HEK293 (cell line): ENCODE measurements around the gene HSD11B1.

Experiments used
- CTCF ChIA-PET: fragments of 350-600 bp; formaldehyde crosslinking; extraction: SDS; loops from one replicate; lab custom pipeline; 2021; ENCODE audit warnings: antibody characterized with exemption; lab: Yijun Ruan, JAX
- POLR2A ChIA-PET: fragments of 300-600 bp; formaldehyde crosslinking; extraction: SDS; loops from one replicate; lab custom pipeline; 2020; ENCODE audit warnings: antibody characterized with exemption, inconsistent platforms; lab: Yijun Ruan, JAX
- H3K27ac ChIP-seq: fragments of 200-500 bp; sonication (Bioruptor generic); 2 replicates; pipeline ENCODE4 v1.5.1; 2014; ENCODE audit warnings: low read depth, low read length, control low read depth, inconsistent platforms; ENCODE audit errors: extremely low read depth
- H3K36me3 ChIP-seq, 2 experiments: fragments of 200-500 bp in 1 of 2; sonication (Bioruptor generic) in 1 of 2; 1 replicate in 1 of 2; 2 replicates in 1 of 2; pipeline ENCODE4 v1.5.1; 2014 to 2017; ENCODE audit warnings: inconsistent platforms in 2 of 2, low read length in 2 of 2; ENCODE audit not compliant: control insufficient read depth in 2 of 2, insufficient read depth in 1 of 2
- H3K4me1 ChIP-seq: fragments of 200-500 bp; sonication (Bioruptor generic); 2 replicates; pipeline ENCODE4 v1.5.1; 2014; ENCODE audit warnings: mild to moderate bottlenecking, low read length, inconsistent platforms; ENCODE audit not compliant: control insufficient read depth, insufficient read depth
- H3K4me3 ChIP-seq: 2 replicates; pipeline ENCODE4 v1.5.1; 2011; ENCODE audit warnings: low read depth, mild to moderate bottlenecking, control low read depth, low read length, moderate library complexity
- H3K9me3 ChIP-seq: fragments of 200-500 bp; sonication (Bioruptor generic); 2 replicates; pipeline ENCODE4 v1.5.1; 2014; ENCODE audit warnings: low read depth, low read length, inconsistent platforms; ENCODE audit not compliant: control insufficient read depth, insufficient read depth
- HOXD13 ChIP-seq: sonication (generic); formaldehyde crosslinking; IDR thresholded peaks from 2 replicates; pipeline ENCODE4 v1.8.0; 2022; ENCODE audit warnings: missing genetic modification reagents, borderline replicate concordance
- OVOL3 ChIP-seq: fragments of 450-650 bp; formaldehyde crosslinking; IDR thresholded peaks from 2 replicates; pipeline ENCODE4 v1.5.1; 2016; ENCODE audit warnings: missing biosample characterization, missing genetic modification characterization
- WT1 ChIP-seq: fragments of 450-650 bp; formaldehyde crosslinking; IDR thresholded peaks from 2 replicates; pipeline ENCODE4 v1.5.1; 2016; ENCODE audit warnings: missing biosample characterization, missing genetic modification characterization
- ZNF132 ChIP-seq: fragments of 450-650 bp; formaldehyde crosslinking; IDR thresholded peaks from 2 replicates; pipeline ENCODE4 v1.5.1; 2017; ENCODE audit warnings: missing biosample characterization, missing genetic modification characterization, borderline replicate concordance
- ZNF174 ChIP-seq: fragments of 450-650 bp; formaldehyde crosslinking; IDR thresholded peaks from 2 replicates; pipeline ENCODE4 v1.5.0; 2017; ENCODE audit warnings: missing biosample characterization, mild to moderate bottlenecking, missing genetic modification characterization
- ZNF202 ChIP-seq: fragments of 450-650 bp; formaldehyde crosslinking; IDR thresholded peaks from 2 replicates; pipeline ENCODE4 v1.5.1; 2016; ENCODE audit warnings: missing biosample characterization, missing genetic modification characterization, borderline replicate concordance
- ZNF211 ChIP-seq: fragments of 450-650 bp; formaldehyde crosslinking; IDR thresholded peaks from 2 replicates; pipeline ENCODE4 v1.5.1; 2016; ENCODE audit warnings: low read depth, missing biosample characterization, missing genetic modification characterization
- ZNF266 ChIP-seq: fragments of 450-650 bp; formaldehyde crosslinking; IDR thresholded peaks from 2 replicates; pipeline ENCODE4 v1.5.1; 2016; ENCODE audit warnings: missing biosample characterization, missing genetic modification characterization, low read depth
- ZNF426 ChIP-seq: fragments of 450-650 bp; formaldehyde crosslinking; IDR thresholded peaks from 2 replicates; pipeline ENCODE4 v1.5.1; 2017; ENCODE audit warnings: missing biosample characterization, missing genetic modification characterization, mild to moderate bottlenecking, inconsistent platforms, moderate library complexity
- ZNF449 ChIP-seq: fragments of 450-650 bp; formaldehyde crosslinking; IDR thresholded peaks from 2 replicates; pipeline ENCODE4 v1.5.1; 2017; ENCODE audit warnings: missing biosample characterization, mild to moderate bottlenecking, missing genetic modification characterization, moderate library complexity
- ZNF585B ChIP-seq: fragments of 450-650 bp; formaldehyde crosslinking; IDR thresholded peaks from 2 replicates; pipeline ENCODE4 v1.5.1; 2016; ENCODE audit warnings: missing biosample characterization, missing genetic modification characterization
- ZNF658 ChIP-seq: fragments of 450-650 bp; formaldehyde crosslinking; IDR thresholded peaks from 2 replicates; pipeline ENCODE4; 2016; ENCODE audit warnings: missing biosample characterization, missing genetic modification characterization
- ZNF677 ChIP-seq: fragments of 450-650 bp; IDR thresholded peaks from 2 replicates; pipeline ENCODE4 v1.5.0; 2018; ENCODE audit warnings: missing biosample characterization, mild to moderate bottlenecking, missing genetic modification characterization, moderate library complexity
- ZNF785 ChIP-seq: fragments of 450-650 bp; formaldehyde crosslinking; IDR thresholded peaks from 2 replicates; pipeline ENCODE4 v1.5.1; 2016; ENCODE audit warnings: missing biosample characterization, missing genetic modification characterization
- ZSCAN4 ChIP-seq: fragments of 450-650 bp; formaldehyde crosslinking; IDR thresholded peaks from 2 replicates; pipeline ENCODE4 v1.5.1; 2017; ENCODE audit warnings: missing biosample characterization, missing genetic modification characterization
- TF ChIP-seq, protein P1 (sequence below): fragments of 450-650 bp; IDR thresholded peaks from 2 replicates; pipeline ENCODE4 v1.5.1; 2018; ENCODE audit warnings: missing biosample characterization, mild to moderate bottlenecking, missing genetic modification characterization
- TF ChIP-seq, protein P2 (sequence below): fragments of 450-650 bp; formaldehyde crosslinking; IDR thresholded peaks from 2 replicates; pipeline ENCODE4 v1.5.1; 2016; ENCODE audit warnings: missing biosample characterization, missing genetic modification characterization, low read depth

Gene HSD11B1

DNA sequence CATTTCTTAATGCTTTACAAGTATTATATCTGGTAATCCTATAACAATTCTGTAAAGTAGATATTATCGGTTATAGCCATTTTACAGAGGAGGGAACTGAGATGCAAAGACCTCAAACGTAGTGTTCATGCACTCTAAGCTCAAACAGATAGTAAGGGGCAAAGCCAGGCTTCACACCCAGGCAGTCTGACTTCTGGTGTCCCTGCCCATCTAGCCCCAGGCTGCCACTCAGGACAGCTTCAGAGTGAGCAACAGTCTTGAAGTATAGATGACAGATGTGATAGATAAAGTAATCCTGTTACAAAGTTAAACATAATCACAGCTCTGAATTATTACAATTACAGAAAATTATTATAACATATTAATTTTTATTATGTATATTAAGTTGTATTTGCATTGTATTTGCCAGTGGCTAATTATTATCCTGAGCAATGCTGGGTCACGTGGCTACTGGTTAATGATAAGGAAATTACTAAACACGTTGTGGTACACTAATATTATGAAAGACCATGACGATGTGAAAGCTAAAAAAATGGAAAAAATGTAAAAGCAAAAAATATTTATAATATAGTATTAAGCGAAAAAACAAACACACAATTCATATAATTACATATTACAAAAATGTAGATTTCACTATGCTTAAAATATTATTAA, 45.2 kb downstream of the HSD11B1 start (continued):
- no peak for TF ChIP-seq ZNF585B (tag by site-specific recombination)
- TF ChIP-seq, all 188 proteins: peak for 0

GRCh38 chr1:209751627-209752231, 47.1 kb downstream of the HSD11B1 start:
- Histone ChIP-seq H3K27ac (no peak overlapping the region), H3K36me3 (no peaks in the 10 kb centered on the region), H3K4me3 (no peak overlapping the region), H3K4me1 (no peaks in the 10 kb centered on the region), H3K9me3 (no peaks in the 10 kb centered on the region)
- POLR2A ChIA-PET, result no interaction called here
- CTCF ChIA-PET, result no interaction called here
- no peak for TF ChIP-seq ZNF658 (tag by site-specific recombination)
- TF ChIP-seq ZNF211 (tag by site-specific recombination), result no peak
- TF ChIP-seq ZNF266 (tag by site-specific recombination), result no peak

- CTCF ChIA-PET, result interaction anchor here (0.8 kb wide), 1 partner anchor 183 kb away, joined by 3 read pairs; no protein-coding TSS in a partner anchor
- H3K4me1 ChIP-seq, result no peaks in the 10 kb centered on the region
Measured at GRCh38 chr1:209752890-209753289, 48.2 kb downstream of the HSD11B1 start.

DNA sequence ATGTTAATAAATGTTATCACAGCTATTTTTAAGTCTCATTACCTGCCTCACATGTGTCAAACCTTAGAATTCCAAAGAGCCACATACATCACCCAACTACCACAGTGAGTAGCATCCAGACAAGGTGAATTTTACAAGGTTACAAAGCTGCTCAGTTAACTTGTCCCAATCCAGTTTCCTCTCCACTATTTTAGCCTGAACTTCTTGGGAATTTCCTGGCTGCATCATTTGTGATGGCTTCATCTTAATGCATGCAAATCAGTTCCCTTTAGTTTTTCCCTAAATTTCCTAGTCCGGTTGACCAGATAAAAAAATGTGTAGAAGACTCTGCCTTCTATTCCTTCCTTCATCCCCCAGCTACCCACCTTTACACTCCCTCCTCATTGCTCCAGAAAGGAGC, 50.6 kb downstream of the HSD11B1 start:
- Histone ChIP-seq H3K4me3 (no peak overlapping the region), H3K27ac (no peak overlapping the region), H3K9me3 (no peaks in the 10 kb centered on the region), H3K36me3 (no peaks in the 10 kb centered on the region), H3K4me1 (no peaks in the 10 kb centered on the region)
- no peak for TF ChIP-seq ZNF426 (tag by site-specific recombination)
- TF ChIP-seq ZNF677 (tag by site-specific recombination), result no peak
- TF ChIP-seq ZNF449, result no peak
- TF ChIP-seq ZSCAN4 (tag by site-specific recombination), result no peak
- no peak for TF ChIP-seq ZNF132 (tag by site-specific recombination)
- TF ChIP-seq WT1 (tag by site-specific recombination), result no peak
- TF ChIP-seq ZNF174 (tag by site-specific recombination), result no peak
- no peak for TF ChIP-seq ZNF202 (tag by site-specific recombination)
- TF ChIP-seq, protein P1, sequence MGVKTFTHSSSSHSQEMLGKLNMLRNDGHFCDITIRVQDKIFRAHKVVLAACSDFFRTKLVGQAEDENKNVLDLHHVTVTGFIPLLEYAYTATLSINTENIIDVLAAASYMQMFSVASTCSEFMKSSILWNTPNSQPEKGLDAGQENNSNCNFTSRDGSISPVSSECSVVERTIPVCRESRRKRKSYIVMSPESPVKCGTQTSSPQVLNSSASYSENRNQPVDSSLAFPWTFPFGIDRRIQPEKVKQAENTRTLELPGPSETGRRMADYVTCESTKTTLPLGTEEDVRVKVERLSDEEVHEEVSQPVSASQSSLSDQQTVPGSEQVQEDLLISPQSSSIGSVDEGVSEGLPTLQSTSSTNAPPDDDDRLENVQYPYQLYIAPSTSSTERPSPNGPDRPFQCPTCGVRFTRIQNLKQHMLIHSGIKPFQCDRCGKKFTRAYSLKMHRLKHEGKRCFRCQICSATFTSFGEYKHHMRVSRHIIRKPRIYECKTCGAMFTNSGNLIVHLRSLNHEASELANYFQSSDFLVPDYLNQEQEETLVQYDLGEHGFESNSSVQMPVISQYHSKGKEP (tag by site-specific recombination), result no peak
- TF ChIP-seq, protein P2, sequence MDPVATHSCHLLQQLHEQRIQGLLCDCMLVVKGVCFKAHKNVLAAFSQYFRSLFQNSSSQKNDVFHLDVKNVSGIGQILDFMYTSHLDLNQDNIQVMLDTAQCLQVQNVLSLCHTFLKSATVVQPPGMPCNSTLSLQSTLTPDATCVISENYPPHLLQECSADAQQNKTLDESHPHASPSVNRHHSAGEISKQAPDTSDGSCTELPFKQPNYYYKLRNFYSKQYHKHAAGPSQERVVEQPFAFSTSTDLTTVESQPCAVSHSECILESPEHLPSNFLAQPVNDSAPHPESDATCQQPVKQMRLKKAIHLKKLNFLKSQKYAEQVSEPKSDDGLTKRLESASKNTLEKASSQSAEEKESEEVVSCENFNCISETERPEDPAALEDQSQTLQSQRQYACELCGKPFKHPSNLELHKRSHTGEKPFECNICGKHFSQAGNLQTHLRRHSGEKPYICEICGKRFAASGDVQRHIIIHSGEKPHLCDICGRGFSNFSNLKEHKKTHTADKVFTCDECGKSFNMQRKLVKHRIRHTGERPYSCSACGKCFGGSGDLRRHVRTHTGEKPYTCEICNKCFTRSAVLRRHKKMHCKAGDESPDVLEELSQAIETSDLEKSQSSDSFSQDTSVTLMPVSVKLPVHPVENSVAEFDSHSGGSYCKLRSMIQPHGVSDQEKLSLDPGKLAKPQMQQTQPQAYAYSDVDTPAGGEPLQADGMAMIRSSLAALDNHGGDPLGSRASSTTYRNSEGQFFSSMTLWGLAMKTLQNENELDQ (tag by site-specific recombination), result no peak
- no peak for TF ChIP-seq HOXD13
- TF ChIP-seq ZNF785 (tag by site-specific recombination), result no peak
- ChIA-PET CTCF (interaction anchor here (0.7 to 1.0 kb wide), 4 partner anchors 7 to 179 kb away, joined by 3 to 4 read pairs (median 3); no protein-coding TSS in a partner anchor), POLR2A (no interaction called here)

More at GRCh38 chr1:209752890-209753289, 48.2 kb downstream of the HSD11B1 start:
- POLR2A ChIA-PET, result no interaction called here
- Histone ChIP-seq H3K9me3 (no peaks in the 10 kb centered on the region), H3K36me3 (no peaks in the 10 kb centered on the region), H3K27ac (no peak overlapping the region)
- TF ChIP-seq OVOL3 (tag by site-specific recombination), result no peak
- TF ChIP-seq, all 188 proteins: peak for 0
- no peak overlapping the region for H3K4me3 ChIP-seq
